Astrocyte of the cerebellum (primary cell): ENCODE measurements around the gene CMBL.

Experiments
- DNase-seq: peaks from one replicate; pipeline ENCODE4 v3.0.0-alpha.2; 2011; ENCODE audit warnings: low read depth
- H3K4me3 ChIP-seq: 2 replicates; pipeline ENCODE4 v1.5.1; 2011; ENCODE audit warnings: mild to moderate bottlenecking, low read depth, low read length, moderate library complexity
- in situ Hi-C: cut with HindIII; loops from 2 replicates; pipeline ENCODE4 v1.10.0; 2017; ENCODE audit warnings: low sequenced_read_pairs
- TF ChIP-seq, protein P1 (sequence below): IDR thresholded peaks from 2 replicates; pipeline ENCODE4 v1.5.1; 2012; ENCODE audit warnings: low read length, low read depth, moderate library complexity, mild to moderate bottlenecking; ENCODE audit errors: missing control alignments

CMBL gene

DNA sequence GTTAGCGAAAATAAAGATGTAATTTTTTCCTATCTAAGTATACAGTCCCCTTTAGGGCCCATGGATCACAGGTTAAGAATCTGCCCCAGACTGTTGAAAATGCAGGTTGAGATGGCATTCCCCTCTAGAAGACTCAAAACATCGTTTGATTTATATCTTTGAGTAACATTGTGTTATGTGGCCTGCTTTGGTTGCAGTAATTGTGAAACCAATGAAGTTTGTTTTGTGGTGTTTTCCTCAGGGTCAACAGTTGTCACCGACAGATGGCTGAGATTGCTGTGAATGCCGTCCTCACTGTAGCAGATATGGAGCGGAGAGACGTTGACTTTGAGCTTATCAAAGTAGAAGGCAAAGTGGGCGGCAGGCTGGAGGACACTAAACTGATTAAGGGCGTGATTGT is 49.8 kb downstream of the CMBL start:
- TF ChIP-seq, protein P1, sequence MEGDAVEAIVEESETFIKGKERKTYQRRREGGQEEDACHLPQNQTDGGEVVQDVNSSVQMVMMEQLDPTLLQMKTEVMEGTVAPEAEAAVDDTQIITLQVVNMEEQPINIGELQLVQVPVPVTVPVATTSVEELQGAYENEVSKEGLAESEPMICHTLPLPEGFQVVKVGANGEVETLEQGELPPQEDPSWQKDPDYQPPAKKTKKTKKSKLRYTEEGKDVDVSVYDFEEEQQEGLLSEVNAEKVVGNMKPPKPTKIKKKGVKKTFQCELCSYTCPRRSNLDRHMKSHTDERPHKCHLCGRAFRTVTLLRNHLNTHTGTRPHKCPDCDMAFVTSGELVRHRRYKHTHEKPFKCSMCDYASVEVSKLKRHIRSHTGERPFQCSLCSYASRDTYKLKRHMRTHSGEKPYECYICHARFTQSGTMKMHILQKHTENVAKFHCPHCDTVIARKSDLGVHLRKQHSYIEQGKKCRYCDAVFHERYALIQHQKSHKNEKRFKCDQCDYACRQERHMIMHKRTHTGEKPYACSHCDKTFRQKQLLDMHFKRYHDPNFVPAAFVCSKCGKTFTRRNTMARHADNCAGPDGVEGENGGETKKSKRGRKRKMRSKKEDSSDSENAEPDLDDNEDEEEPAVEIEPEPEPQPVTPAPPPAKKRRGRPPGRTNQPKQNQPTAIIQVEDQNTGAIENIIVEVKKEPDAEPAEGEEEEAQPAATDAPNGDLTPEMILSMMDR = no peak
- in situ Hi-C loops = no loop called here
- H3K4me3 ChIP-seq = no peak overlapping the region
- DNase-seq = no peak

DNA sequence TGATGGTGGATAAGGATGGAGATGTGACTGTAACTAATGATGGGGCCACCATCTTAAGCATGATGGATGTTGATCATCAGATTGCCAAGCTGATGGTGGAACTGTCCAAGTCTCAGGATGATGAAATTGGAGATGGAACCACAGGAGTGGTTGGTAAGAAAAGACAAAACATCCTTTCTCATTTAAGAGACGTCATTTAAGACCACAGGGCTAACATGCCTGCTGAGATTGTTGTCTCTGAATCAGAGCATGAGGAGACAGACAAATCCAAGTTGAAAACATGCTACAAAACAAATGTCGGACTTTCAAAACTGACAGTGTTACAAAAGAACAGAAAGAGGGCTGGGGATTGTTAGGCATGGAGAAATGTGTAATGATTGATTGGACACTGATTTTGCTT is 53.0 kb downstream of the CMBL start:
- in situ Hi-C loops = no loop called here
- TF ChIP-seq, protein P1 = no peak
- no peak for DNase-seq
- H3K4me3 ChIP-seq = no peak overlapping the region

DNA sequence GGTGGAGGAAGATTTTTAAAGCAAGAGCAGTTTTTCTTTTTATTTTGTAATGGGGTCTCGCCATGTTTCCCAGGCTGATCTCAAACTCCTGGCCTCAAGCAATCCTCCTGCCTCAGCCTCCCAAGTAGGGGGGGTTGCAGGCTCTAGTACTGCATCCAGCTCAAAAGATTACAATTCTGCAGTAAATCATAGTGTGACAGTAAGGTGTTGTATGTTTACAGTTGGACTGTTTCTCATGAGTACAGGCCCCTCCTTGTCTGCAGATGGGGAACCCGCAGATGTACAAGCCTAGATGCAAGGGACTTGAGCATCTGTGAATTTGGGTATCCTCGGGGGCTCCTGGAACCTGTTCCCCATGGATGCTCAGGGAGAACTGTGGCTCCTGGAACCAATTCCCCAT is 54.3 kb downstream of the CMBL start:
- no peak for DNase-seq
- no peak overlapping the region for H3K4me3 ChIP-seq
- in situ Hi-C loops = no loop called here
- TF ChIP-seq, protein P1 = no peak

DNA sequence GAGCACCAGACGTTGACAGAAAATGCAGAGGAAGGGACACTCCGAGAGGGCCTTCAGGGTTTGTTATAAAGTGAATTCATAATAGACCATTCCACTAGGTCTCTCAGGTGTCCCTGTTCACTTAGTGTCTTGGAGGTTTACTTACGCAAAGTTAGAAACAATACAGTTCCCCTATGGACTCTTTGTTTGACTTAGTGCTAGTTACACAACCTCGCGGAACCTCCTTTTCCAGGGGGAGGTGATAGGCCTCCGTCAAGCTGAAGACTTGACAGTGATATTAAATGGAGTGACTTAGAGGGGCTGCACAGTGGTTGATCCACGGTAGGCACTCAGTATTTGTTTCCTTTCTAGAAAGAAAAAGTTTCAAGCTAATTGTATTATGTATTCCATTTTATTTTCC is 56.3 kb downstream of the CMBL start:
- no peak for DNase-seq
- in situ Hi-C loops = no loop called here
- TF ChIP-seq, protein P1 = no peak
- peak overlapping the region; percentile 82 for H3K4me3 ChIP-seq

DNA sequence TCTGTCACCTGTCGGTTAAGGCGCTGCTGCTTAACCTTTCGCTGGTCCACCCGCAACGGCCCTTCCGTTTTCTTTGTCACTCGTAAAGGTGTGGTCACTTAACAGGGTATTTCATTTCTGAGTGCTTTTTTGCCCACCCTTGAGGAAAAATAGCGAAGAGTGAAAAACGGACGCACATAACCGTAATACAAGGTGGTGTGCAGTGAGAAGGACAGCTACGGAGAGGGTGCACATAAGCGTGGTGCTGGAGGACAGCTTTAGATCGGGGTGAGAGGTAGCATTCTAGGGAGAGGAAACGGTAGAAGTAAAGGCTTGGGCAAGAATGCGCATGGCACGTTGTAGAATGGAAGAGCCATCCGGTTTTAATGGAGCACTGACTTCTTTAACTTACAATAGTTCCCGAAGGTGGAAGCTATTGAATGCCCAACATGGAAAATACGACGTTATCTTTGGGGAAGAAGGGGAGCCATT is 56.9 kb downstream of the CMBL start:
- in situ Hi-C loops = no loop called here
- no peak for DNase-seq
- TF ChIP-seq, protein P1 = no peak
- H3K4me3 ChIP-seq = peak overlapping the region; percentile 82

DNA sequence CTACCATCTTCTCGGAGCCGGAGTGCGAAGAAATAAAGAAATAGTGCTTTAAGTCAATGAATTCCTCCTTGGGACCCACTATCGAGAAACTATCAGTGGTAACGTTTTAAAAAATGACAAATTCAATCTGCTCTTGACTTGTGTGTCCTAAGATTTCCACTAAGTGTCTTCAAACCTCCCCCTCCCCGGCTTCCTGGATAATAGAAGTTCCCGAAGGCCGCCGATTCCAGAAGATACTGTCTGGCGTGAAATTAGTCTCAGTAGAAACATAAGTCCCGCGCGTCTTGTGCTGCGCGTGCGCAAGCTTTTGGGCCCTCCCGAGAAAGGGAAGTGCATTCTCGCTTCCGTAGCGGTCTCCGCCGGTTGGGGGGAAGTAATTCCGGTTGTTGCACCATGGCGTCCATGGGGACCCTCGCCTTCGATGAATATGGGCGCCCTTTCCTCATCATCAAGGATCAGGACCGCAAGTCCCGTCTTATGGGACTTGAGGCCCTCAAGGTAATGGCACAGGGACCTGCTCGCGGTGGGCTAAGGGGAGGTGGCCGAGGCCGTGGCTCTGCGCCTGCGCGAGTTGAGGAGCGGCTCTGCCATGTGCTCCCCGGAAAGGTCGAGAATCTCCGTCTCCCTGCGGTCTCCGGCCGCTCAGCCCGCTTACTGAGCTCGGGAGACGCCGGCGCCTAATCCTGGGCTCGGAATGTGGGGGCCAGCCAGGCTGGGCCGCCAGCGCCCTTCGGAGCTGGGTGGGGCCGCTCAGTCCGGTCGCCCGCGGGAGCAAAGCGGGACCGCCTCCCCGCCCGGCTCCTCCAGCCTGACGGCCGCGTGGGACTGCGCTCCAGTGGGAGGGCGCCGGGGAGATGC is 57.5 kb downstream of the CMBL start, which contains the start of gene CCT5:
CCT5 (plus strand) TSS at position 333 of the 858 bp plus-strand sequence; CDS start at position 394, 61 bp downstream.
- TF ChIP-seq, protein P1 = no peak
- peak; percentile 98 for DNase-seq
- peak within 1 kb of the TSS; percentile 82 for H3K4me3 ChIP-seq
- in situ Hi-C loops = no loop called here
